A673 (cell line): ENCODE measurements around the gene NAGK.

Source experiments
- EZH2 ChIP-seq: fragments of 200-600 bp; sonication (generic); IDR thresholded peaks from 2 replicates; pipeline ENCODE4 v1.6.1; 2017; ENCODE audit warnings: borderline replicate concordance, low read depth, mild to moderate bottlenecking, mixed read lengths, antibody characterized with exemption, low read length; ENCODE audit not compliant: poor library complexity, severe bottlenecking
- TF ChIP-seq, protein P1 (sequence below): fragments of 300-800, 200-600 bp; sonication (generic); conservative IDR thresholded peaks from 2 replicates; pipeline ENCODE4 v1.5.1; 2017; ENCODE audit warnings: low read depth, mild to moderate bottlenecking, antibody characterized with exemption, low read length, moderate library complexity, mixed read lengths

DNA sequence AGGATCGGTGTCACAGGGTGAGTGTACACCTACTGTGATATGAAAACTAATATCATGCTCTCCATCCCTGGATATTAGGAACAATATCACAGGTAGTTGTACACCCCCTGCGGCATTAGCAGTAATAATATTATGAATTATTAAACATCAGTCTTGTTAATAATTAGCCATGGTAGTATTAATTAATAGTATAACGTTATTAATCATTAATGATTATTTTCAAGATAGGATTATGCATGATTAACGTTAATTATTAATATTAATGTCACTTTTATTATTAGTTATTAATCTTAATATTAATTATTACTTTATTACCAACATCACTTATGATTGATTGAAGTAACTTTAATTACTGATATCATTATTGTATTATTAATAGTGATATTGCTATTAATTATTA is 26.2 kb upstream of the NAGK start:
- TF ChIP-seq, protein P1, sequence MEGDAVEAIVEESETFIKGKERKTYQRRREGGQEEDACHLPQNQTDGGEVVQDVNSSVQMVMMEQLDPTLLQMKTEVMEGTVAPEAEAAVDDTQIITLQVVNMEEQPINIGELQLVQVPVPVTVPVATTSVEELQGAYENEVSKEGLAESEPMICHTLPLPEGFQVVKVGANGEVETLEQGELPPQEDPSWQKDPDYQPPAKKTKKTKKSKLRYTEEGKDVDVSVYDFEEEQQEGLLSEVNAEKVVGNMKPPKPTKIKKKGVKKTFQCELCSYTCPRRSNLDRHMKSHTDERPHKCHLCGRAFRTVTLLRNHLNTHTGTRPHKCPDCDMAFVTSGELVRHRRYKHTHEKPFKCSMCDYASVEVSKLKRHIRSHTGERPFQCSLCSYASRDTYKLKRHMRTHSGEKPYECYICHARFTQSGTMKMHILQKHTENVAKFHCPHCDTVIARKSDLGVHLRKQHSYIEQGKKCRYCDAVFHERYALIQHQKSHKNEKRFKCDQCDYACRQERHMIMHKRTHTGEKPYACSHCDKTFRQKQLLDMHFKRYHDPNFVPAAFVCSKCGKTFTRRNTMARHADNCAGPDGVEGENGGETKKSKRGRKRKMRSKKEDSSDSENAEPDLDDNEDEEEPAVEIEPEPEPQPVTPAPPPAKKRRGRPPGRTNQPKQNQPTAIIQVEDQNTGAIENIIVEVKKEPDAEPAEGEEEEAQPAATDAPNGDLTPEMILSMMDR: no peak
- no peak for TF ChIP-seq EZH2
